RWPE2 (cell line): ENCODE measurements around the gene ATF7.
"Not testable (repeated sequence)": the region's sequence is repeated elsewhere in the genome, so short reads cannot be mapped to it uniquely, and the experiment has no call there.

Experiments used
- ATAC-seq: fragments of 200-7000 bp; cut with Tn5 transposase; 3 replicates; pipeline ENCODE4 v1.9.1; 2021; ENCODE audit warnings: low read depth
- DNase-seq: peaks from one replicate; pipeline ENCODE4 v3.0.0-alpha.2; 2020; ENCODE audit warnings: low spot score
- H3K27ac ChIP-seq: fragments of 450-650 bp; 2 replicates; pipeline ENCODE4 v1.5.1; 2017; ENCODE audit warnings: mild to moderate bottlenecking; ENCODE audit not compliant: poor library complexity, severe bottlenecking
- H3K27me3 ChIP-seq: fragments of 250-450 bp; sonication (Bioruptor Pico); 2 replicates; pipeline ENCODE4 v1.5.1; 2021; ENCODE audit warnings: mild to moderate bottlenecking, moderate library complexity; ENCODE audit not compliant: insufficient read depth, poor library complexity, severe bottlenecking
- H3K36me3 ChIP-seq: fragments of 250-450 bp; sonication (Bioruptor Pico); 2 replicates; pipeline ENCODE4 v1.5.1; 2020; ENCODE audit warnings: low read depth, mild to moderate bottlenecking, moderate library complexity
- H3K4me1 ChIP-seq: fragments of 250-450 bp; sonication (Bioruptor Pico); 2 replicates; pipeline ENCODE4 v1.5.1; 2021; ENCODE audit warnings: mild to moderate bottlenecking, moderate library complexity; ENCODE audit not compliant: insufficient read depth, poor library complexity, severe bottlenecking
- H3K4me3 ChIP-seq: fragments of 250-450 bp; sonication (Bioruptor Pico); 2 replicates; pipeline ENCODE4 v1.5.1; 2021; ENCODE audit warnings: mild to moderate bottlenecking, moderate library complexity; ENCODE audit not compliant: severe bottlenecking
- H3K9me3 ChIP-seq: fragments of 250-450 bp; sonication (Bioruptor Pico); 2 replicates; pipeline ENCODE4 v1.5.1; 2021; ENCODE audit warnings: mild to moderate bottlenecking, moderate library complexity; ENCODE audit not compliant: severe bottlenecking
- CTCF ChIP-seq: fragments of 450-650 bp; IDR thresholded peaks from one replicate; pipeline ENCODE4 v1.5.1; 2017; ENCODE audit warnings: mild to moderate bottlenecking, moderate library complexity; ENCODE audit not compliant: poor library complexity, severe bottlenecking

ATF7 gene

GRCh38 chr12:53602176-53602864 lies 23.9 kb downstream of the ATF7 start:
- H3K27me3 ChIP-seq = no peaks in the 10 kb centered on the region
- H3K9me3 ChIP-seq = no peaks in the 10 kb centered on the region
- H3K36me3 ChIP-seq = peaks cover 22% of the 10 kb centered on the region
- no peak for TF ChIP-seq CTCF
- DNase-seq = no peak
- no peak overlapping the region for H3K27ac ChIP-seq
- no peak overlapping the region for H3K4me3 ChIP-seq
- ATAC-seq = no peak
- H3K4me1 ChIP-seq = peaks cover 3% of the 10 kb centered on the region

- TF ChIP-seq CTCF = no peak
- no peak overlapping the region for H3K27ac ChIP-seq
- peaks cover 3% of the 10 kb centered on the region for H3K4me1 ChIP-seq
- no peaks in the 10 kb centered on the region for H3K9me3 ChIP-seq
- ATAC-seq = no peak
- peaks cover 19% of the 10 kb centered on the region for H3K36me3 ChIP-seq
- H3K27me3 ChIP-seq = no peaks in the 10 kb centered on the region
- no peak for DNase-seq
- no peak overlapping the region for H3K4me3 ChIP-seq
Measured at GRCh38 chr12:53601296-53601847, 24.8 kb downstream of the ATF7 start.

- Histone ChIP-seq H3K27me3 (no peaks in the 10 kb centered on the region), H3K36me3 (peaks cover 17% of the 10 kb centered on the region), H3K9me3 (no peaks in the 10 kb centered on the region), H3K4me1 (peaks cover 3% of the 10 kb centered on the region), H3K27ac (no peak overlapping the region), H3K4me3 (no peak overlapping the region)
- ATAC-seq (no peak), DNase-seq (no peak)
- no peak for TF ChIP-seq CTCF
Measured at GRCh38 chr12:53600490-53601295, 25.5 kb downstream of the ATF7 start.

GRCh38 chr12:53599579-53599978 lies 26.6 kb downstream of the ATF7 start:
- Histone ChIP-seq H3K9me3 (no peaks in the 10 kb centered on the region), H3K27ac (no peak overlapping the region), H3K4me3 (no peak overlapping the region), H3K4me1 (no peaks in the 10 kb centered on the region), H3K36me3 (peaks cover 12% of the 10 kb centered on the region), H3K27me3 (no peaks in the 10 kb centered on the region)
- TF ChIP-seq CTCF = peak; percentile 48
- DNase-seq = no peak
- no peak for ATAC-seq

- H3K4me3 ChIP-seq, H3K36me3 ChIP-seq, H3K4me1 ChIP-seq, H3K27me3 ChIP-seq, H3K9me3 ChIP-seq, ATAC-seq, DNase-seq, H3K27ac ChIP-seq: not testable (repeated sequence)
Measured at GRCh38 chr12:53598971-53599370, 27.2 kb downstream of the ATF7 start.
